ENCODE results near the gene MINDY4.
A peak's percentile ranks its signal among the peaks of the same experiment; 100 is the strongest.

Gene MINDY4

GRCh38 chr7:30757342-30757692 is 13.9 kb upstream of the MINDY4 start:
- H3K4me3 ChIP-seq (ENCODE audit: low read depth, low read length), result no peak overlapping the region
- DNase-seq (ENCODE audit: low read depth), result no peak
- no peak for TF ChIP-seq CTCF (IDR thresholded peaks at IDR 0.05; ENCODE audit: control insufficient read depth, extremely low read depth, insufficient read depth)

- TF ChIP-seq CTCF (IDR thresholded peaks at IDR 0.05; ENCODE audit: control insufficient read depth, extremely low read depth, insufficient read depth), result no peak
- DNase-seq (ENCODE audit: low read depth), result no peak
- H3K4me3 ChIP-seq (ENCODE audit: low read depth, low read length), result no peak overlapping the region
Measured at GRCh38 chr7:30760514-30761213, 10.6 kb upstream of the MINDY4 start.

GRCh38 chr7:30761214-30762156 is 9.7 kb upstream of the MINDY4 start:
- H3K4me3 ChIP-seq (ENCODE audit: low read depth, low read length), result no peak overlapping the region

GRCh38 chr7:30764030-30764975 is 6.9 kb upstream of the MINDY4 start:
- no peak for TF ChIP-seq CTCF (IDR thresholded peaks at IDR 0.05; ENCODE audit: control insufficient read depth, extremely low read depth, insufficient read depth)
- no peak for DNase-seq (ENCODE audit: low read depth)
- no peak overlapping the region for H3K4me3 ChIP-seq (ENCODE audit: low read depth, low read length)

More at GRCh38 chr7:30761214-30762156, 9.7 kb upstream of the MINDY4 start:
- TF ChIP-seq CTCF (IDR thresholded peaks at IDR 0.05; ENCODE audit: control insufficient read depth, extremely low read depth, insufficient read depth), result no peak
- DNase-seq (ENCODE audit: low read depth), result no peak

GRCh38 chr7:30765408-30765807 is 5.8 kb upstream of the MINDY4 start:
- TF ChIP-seq CTCF (IDR thresholded peaks at IDR 0.05; ENCODE audit: control insufficient read depth, extremely low read depth, insufficient read depth), result no peak
- H3K4me3 ChIP-seq (ENCODE audit: low read depth, low read length), result no peak overlapping the region
- DNase-seq (ENCODE audit: low read depth), result no peak

GRCh38 chr7:30770845-30771173 is 408 bp upstream of the MINDY4 start:
- no peak for DNase-seq (ENCODE audit: low read depth)
- peak overlapping the region; percentile 88 for H3K4me3 ChIP-seq (ENCODE audit: low read depth, low read length)
- no peak for TF ChIP-seq CTCF (IDR thresholded peaks at IDR 0.05; ENCODE audit: control insufficient read depth, extremely low read depth, insufficient read depth)
